ENCODE measurements around the gene ESYT3.

ESYT3 gene

DNA sequence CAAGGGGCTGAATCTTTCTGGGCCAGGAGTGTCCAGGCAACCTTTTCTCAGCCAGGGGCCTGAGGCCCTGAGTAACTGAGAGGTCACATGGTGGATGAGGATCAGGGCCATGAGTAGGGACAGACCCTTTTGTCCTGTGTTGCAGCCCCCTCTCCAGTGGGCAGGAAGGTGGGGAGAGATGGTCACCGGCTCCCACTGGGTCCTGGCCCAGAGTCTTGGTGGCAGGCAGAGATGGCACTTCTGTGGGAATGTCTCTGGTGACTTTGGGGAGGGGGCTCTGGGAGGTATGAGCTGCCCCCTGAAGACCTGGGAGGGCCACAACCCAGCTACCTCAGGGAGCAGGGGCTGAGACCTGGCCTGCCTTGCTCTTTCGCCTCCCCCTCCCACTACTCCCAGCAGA, 6.8 kb downstream of the ESYT3 start:
- no peaks in the 10 kb centered on the region for H3K36me3 ChIP-seq (ENCODE audit: control insufficient read depth, insufficient read depth, low read length)
- no peak for DNase-seq (ENCODE audit: extremely low read depth, insufficient read length)
- TF ChIP-seq, protein P1, sequence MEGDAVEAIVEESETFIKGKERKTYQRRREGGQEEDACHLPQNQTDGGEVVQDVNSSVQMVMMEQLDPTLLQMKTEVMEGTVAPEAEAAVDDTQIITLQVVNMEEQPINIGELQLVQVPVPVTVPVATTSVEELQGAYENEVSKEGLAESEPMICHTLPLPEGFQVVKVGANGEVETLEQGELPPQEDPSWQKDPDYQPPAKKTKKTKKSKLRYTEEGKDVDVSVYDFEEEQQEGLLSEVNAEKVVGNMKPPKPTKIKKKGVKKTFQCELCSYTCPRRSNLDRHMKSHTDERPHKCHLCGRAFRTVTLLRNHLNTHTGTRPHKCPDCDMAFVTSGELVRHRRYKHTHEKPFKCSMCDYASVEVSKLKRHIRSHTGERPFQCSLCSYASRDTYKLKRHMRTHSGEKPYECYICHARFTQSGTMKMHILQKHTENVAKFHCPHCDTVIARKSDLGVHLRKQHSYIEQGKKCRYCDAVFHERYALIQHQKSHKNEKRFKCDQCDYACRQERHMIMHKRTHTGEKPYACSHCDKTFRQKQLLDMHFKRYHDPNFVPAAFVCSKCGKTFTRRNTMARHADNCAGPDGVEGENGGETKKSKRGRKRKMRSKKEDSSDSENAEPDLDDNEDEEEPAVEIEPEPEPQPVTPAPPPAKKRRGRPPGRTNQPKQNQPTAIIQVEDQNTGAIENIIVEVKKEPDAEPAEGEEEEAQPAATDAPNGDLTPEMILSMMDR (IDR thresholded peaks at IDR 0.05; ENCODE audit: insufficient read depth, low read length, poor library complexity, severe bottlenecking): no peak
- no peak overlapping the region for H3K4me3 ChIP-seq (replicated peaks; ENCODE audit: low read depth, low read length)
- peaks cover 3% of the 10 kb centered on the region; the same call in 1 of the 2 replicates for H3K27me3 ChIP-seq (replicated peaks; ENCODE audit: control insufficient read depth, insufficient read depth, low read length)

- Histone ChIP-seq H3K27me3 (replicated peaks; ENCODE audit: control insufficient read depth, insufficient read depth, low read length) (peaks cover 3% of the 10 kb centered on the region; the same call in 1 of the 2 replicates), H3K36me3 (ENCODE audit: control insufficient read depth, insufficient read depth, low read length) (no peaks in the 10 kb centered on the region), H3K4me3 (replicated peaks; ENCODE audit: low read depth, low read length) (no peak overlapping the region)
- TF ChIP-seq, protein P1 (IDR thresholded peaks at IDR 0.05; ENCODE audit: insufficient read depth, low read length, poor library complexity, severe bottlenecking): no peak
- DNase-seq (ENCODE audit: extremely low read depth, insufficient read length): no peak
These were observed 7.3 kb downstream of the ESYT3 start for GRCh38 chr3:138441742-138442141.

DNA sequence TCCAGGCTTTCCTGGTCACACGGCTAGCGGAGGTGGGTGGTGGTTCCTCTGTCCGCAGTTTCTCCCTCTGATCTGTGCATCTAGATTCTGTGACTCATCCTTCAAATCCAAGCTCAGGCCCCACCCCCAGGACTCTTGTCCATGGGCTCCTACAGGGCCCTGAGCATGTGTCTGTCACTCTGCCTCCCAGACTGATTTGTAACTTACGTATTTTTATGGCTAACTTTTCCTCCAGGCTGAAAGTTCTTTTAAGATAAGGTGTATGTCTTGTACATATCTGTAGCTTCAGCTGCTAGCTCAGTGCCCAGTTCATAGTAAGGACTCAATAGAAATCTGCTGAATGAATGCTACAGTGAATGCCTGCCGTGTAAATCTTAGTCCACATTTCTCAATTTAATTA, 8.0 kb downstream of the ESYT3 start:
- H3K4me3 ChIP-seq (replicated peaks; ENCODE audit: low read depth, low read length): no peak overlapping the region
- no peak for DNase-seq (ENCODE audit: extremely low read depth, insufficient read length)

DNA sequence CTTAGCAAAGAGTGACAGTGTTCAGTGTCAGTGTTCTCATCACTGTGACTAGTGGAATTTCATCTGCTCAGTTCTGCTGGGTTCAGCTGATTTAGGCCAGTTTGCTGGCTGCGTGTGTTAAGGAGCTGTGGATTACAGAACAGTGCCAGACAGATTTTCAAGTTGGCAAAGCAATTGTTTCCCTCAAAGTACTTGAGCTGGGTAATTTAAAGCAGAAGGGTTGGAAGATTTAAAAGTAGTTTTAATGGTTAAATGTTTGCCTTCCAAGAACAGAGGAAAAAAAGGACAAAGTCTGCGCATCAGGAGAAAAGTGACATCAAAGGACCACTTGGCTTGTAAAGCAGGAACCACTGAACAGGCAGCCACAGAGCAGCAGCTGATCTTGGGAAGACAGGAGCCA, 8.7 kb downstream of the ESYT3 start:
- Histone ChIP-seq H3K4me3 (replicated peaks; ENCODE audit: low read depth, low read length) (no peak overlapping the region), H3K36me3 (ENCODE audit: control insufficient read depth, insufficient read depth, low read length) (no peaks in the 10 kb centered on the region), H3K27me3 (replicated peaks; ENCODE audit: control insufficient read depth, insufficient read depth, low read length) (no peaks in the 10 kb centered on the region; the same call in 1 of the 2 replicates)
- TF ChIP-seq, protein P1 (IDR thresholded peaks at IDR 0.05; ENCODE audit: insufficient read depth, low read length, poor library complexity, severe bottlenecking): no peak
- DNase-seq (ENCODE audit: extremely low read depth, insufficient read length): no peak

More for the DNA sequence above, 8.0 kb downstream of the ESYT3 start:
- Histone ChIP-seq H3K27me3 (replicated peaks; ENCODE audit: control insufficient read depth, insufficient read depth, low read length) (peaks cover 2% of the 10 kb centered on the region; the same call in 1 of the 2 replicates), H3K36me3 (ENCODE audit: control insufficient read depth, insufficient read depth, low read length) (no peaks in the 10 kb centered on the region)
- TF ChIP-seq, protein P1 (IDR thresholded peaks at IDR 0.05; ENCODE audit: insufficient read depth, low read length, poor library complexity, severe bottlenecking): no peak

DNA sequence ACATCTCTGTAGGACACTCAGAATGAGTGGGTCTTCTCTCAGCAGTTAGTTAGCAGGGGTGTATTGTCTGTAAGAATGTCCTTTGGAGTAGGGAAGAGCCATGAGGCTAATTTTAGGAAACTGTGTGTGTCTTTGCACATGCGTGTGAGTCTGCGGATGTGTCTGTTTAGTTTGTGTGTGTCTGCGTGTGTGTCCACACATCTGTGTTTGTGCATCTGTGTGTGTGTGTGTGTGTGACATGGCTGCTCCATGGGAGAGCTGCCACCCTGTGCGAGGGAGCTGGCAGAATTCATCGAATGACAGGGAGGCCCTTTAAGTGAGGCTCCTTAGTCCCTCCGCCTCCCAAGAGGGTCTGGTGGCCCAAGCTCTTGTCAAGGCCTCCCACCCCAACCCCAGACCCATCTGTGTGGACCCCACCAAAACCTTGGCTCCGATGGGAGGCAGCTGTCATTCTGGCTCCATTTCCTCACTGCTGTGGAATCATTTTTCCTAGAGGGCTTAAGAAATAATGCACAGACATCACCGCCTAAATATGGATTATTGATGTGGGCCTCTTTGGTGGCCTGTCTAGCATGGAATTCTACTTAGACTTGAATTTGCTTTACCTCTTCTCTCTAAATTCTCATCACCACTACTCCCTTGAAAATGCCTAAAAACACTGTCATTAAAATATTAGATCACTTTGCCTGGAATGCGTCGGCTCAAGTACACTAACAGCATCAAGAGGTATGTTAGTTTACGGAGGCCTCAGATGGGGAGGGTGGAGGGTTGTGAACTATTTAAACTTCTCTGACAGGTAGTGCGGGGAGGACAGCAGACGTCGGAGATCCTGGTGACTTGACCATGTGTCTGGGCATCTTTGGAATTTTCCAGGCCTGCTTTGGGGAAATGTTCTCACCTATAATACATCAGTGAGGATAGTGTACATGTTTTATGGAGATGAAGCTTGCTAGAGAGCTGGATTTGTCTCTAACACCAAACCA, 9.4 kb downstream of the ESYT3 start:
- Histone ChIP-seq H3K27me3 (replicated peaks; ENCODE audit: control insufficient read depth, insufficient read depth, low read length) (no peaks in the 10 kb centered on the region; the same call in 1 of the 2 replicates), H3K36me3 (ENCODE audit: control insufficient read depth, insufficient read depth, low read length) (no peaks in the 10 kb centered on the region), H3K4me3 (replicated peaks; ENCODE audit: low read depth, low read length) (no peak overlapping the region)
- TF ChIP-seq, protein P1 (IDR thresholded peaks at IDR 0.05; ENCODE audit: insufficient read depth, low read length, poor library complexity, severe bottlenecking): no peak
- no peak for DNase-seq (ENCODE audit: extremely low read depth, insufficient read length)

All from GM06990 (cell line).